Ovary (tissue), 9 donors: Measurements from ENCODE around the gene DUSP22. TPM values are rescaled to one million over a fixed set of nuclear protein-coding genes. Genes with fewer than 3 reads are reported as not detected.
"Not testable (repeated sequence)": the region's sequence is repeated elsewhere in the genome, so short reads cannot be mapped to it uniquely, and the experiment has no call there.

Experiments
- DNase-seq, 5 donors: peaks; one replicate each; pipeline ENCODE4 v3.0.0-alpha.2; 2019 to 2020
- H3K27ac ChIP-seq, 2 donors: fragments of 200-600 bp; one replicate each; pipeline versions ENCODE4 v1.5.1 to v1.8.0; 2019 to 2022
- H3K27me3 ChIP-seq: fragments of 200-600 bp; one replicate; pipeline ENCODE4 v1.8.0; 2022
- H3K36me3 ChIP-seq: fragments of 200-600 bp; sonication (generic); one replicate; pipeline ENCODE4 v1.5.1; 2019
- H3K4me1 ChIP-seq: one replicate; pipeline ENCODE4 v1.8.1; 2013; ENCODE audit warnings: mild to moderate bottlenecking, moderate library complexity; ENCODE audit not compliant: insufficient read depth
- H3K4me3 ChIP-seq: fragments of 200-600 bp; sonication (generic); one replicate; pipeline ENCODE4 v1.5.1; 2017
- H3K9me3 ChIP-seq, 2 donors: fragments of 200-600 bp in 1 of 2; sonication (generic) in 1 of 2; one replicate each; pipeline versions ENCODE4 v1.5.1 to v1.8.1; 2013 to 2019; ENCODE audit warnings: mild to moderate bottlenecking in 1 of 2, moderate library complexity in 1 of 2
- CTCF ChIP-seq, 3 donors: fragments of 450-650 bp in 2 of 3; fragments of 200-600 bp in 1 of 3; IDR thresholded peaks; one replicate each; pipeline versions ENCODE4 v1.5.1 to v1.8.0; 2016 to 2022; ENCODE audit warnings: antibody characterized with exemption in 3 of 3, mild to moderate bottlenecking in 1 of 3
- EP300 ChIP-seq: sonication (generic); formaldehyde crosslinking; IDR thresholded peaks from one replicate; pipeline ENCODE4 v1.6.1; 2017; ENCODE audit warnings: antibody characterized with exemption
- POLR2A ChIP-seq: fragments of 450-650 bp; IDR thresholded peaks from one replicate; pipeline ENCODE4 v1.6.1; 2017; ENCODE audit warnings: antibody characterized with exemption, mild to moderate bottlenecking, moderate library complexity
- WGBS, 3 donors: extraction: QIAGEN DNeasy Blood & Tissue Kit in 1 of 3; methylation state at CpG; one replicate each; pipeline versions ENCODE4 v1.1.5 to v1.1.7; 2013 to 2017; 5-methylcytosine and 5-hydroxymethylcytosine counted together
- intact Hi-C, 4 donors: fragments of 100-400 bp; cut with DNase I; formaldehyde crosslinking; loops; one replicate each; pipeline versions ENCODE4 v1.11.0 to v1.15.1; 2022 to 2023
- polyA plus RNA-seq, 2 donors: library from polyadenylated mRNA; stranded (reverse); fragments of 200-250 nt in 1 of 2; fragments of 350-450 nt in 1 of 2; fragmentation: Illumina TruSeq in 1 of 2; extraction: RNeasy Lipid Tissue Mini Kit (QIAGEN cat#74804) in 1 of 2; gene quantifications; one replicate each; pipeline ENCODE4 v1.2.3, GENCODE V29; 2013 to 2014
- total RNA-seq, 7 donors: library from RNA; depleted of rRNA in 2 of 7; stranded (reverse); fragments of >200 nt in 2 of 7; fragmentation: NEBNext Ultra II Directional in 3 of 7; extraction: Animal tissue kit (Norgen Biotek cat#: 25700) in 3 of 7; gene quantifications; one replicate each; pipeline versions ENCODE4 v1.1.0 to v1.2.4, GENCODE V29; 2016 to 2023
- donor health status: DM: no; HTN: no; CAD: no; lungs with moderate emphysema.
- donor health status: DM: no; HTN: no; CAD: no.
- donor health status: Bipolar disorder and iron deficiency.
- donor health status: DM: yes; HTN: yes; CAD: no.
- donor health status: DM: no; HTN: no; CAD: no.
- donor health status: DM: yes; HTN: yes; CAD: no.

Gene DUSP22
- total and polyA plus RNA-seq, 9 donors: 24.7 to 35.0 (median 29.3) TPM

- 61 to 78% (median 70%) methylated on average over 19 of the region's 19 CpGs for WGBS, 3 donors
- Histone ChIP-seq H3K27me3 (no peaks in the 10 kb centered on the region), H3K4me3 (no peak overlapping the region), H3K27ac (no peak overlapping the region), H3K9me3 (no peaks in the 10 kb centered on the region), H3K36me3 (no peaks in the 10 kb centered on the region), H3K4me1 (peaks cover 3% of the 10 kb centered on the region)
- TF ChIP-seq POLR2A (no peak), CTCF (IDR thresholded peaks at IDR 0.05) (no peak), EP300 (no peak)
- no peak for DNase-seq
- intact Hi-C loops: no loop called here
Measured at GRCh38 chr6:324116-324728, 31.9 kb downstream of the DUSP22 start.

- Histone ChIP-seq H3K4me1 (peaks cover 3% of the 10 kb centered on the region), H3K36me3 (no peaks in the 10 kb centered on the region), H3K27ac (no peak overlapping the region), H3K27me3 (no peaks in the 10 kb centered on the region), H3K4me3 (no peak overlapping the region), H3K9me3 (no peaks in the 10 kb centered on the region)
- TF ChIP-seq POLR2A (no peak), CTCF (IDR thresholded peaks at IDR 0.05) (no peak), EP300 (no peak)
- intact Hi-C loops: no loop called here
- WGBS, 3 donors: 76 to 86% (median 82%) methylated on average over 11 of the region's 11 CpGs
- no peak for DNase-seq
Measured at GRCh38 chr6:324729-325125, 32.4 kb downstream of the DUSP22 start.

GRCh38 chr6:325161-325860 lies 33.0 kb downstream of the DUSP22 start:
- H3K27me3 ChIP-seq, intact Hi-C loops, H3K27ac ChIP-seq, H3K4me1 ChIP-seq, DNase-seq, H3K4me3 ChIP-seq, H3K36me3 ChIP-seq, H3K9me3 ChIP-seq: not testable (repeated sequence)
- WGBS, 3 donors: 79 to 87% (median 83%) methylated on average over 16 of the region's 16 CpGs

GRCh38 chr6:326066-326465 lies 33.8 kb downstream of the DUSP22 start:
- 67 to 74% (median 74%) methylated on average over 9 of the region's 9 CpGs for WGBS, 3 donors
- H3K9me3 ChIP-seq, DNase-seq: not testable (repeated sequence)

GRCh38 chr6:326896-327537 lies 34.7 kb downstream of the DUSP22 start:
- TF ChIP-seq POLR2A: no peak
- no peak for TF ChIP-seq EP300
- TF ChIP-seq CTCF (IDR thresholded peaks at IDR 0.05): no peak
- H3K4me3 ChIP-seq: no peak overlapping the region
- no peak for DNase-seq
- H3K36me3 ChIP-seq: no peaks in the 10 kb centered on the region
- no peaks in the 10 kb centered on the region for H3K9me3 ChIP-seq
- no peak overlapping the region for H3K27ac ChIP-seq
- H3K27me3 ChIP-seq: no peaks in the 10 kb centered on the region
- intact Hi-C loops: no loop called here
- 83 to 86% (median 83%) methylated on average over 13 of the region's 13 CpGs for WGBS, 3 donors
- peaks cover 3% of the 10 kb centered on the region for H3K4me1 ChIP-seq

More at GRCh38 chr6:326066-326465, 33.8 kb downstream of the DUSP22 start:
- H3K4me3 ChIP-seq, H3K27ac ChIP-seq, H3K36me3 ChIP-seq, H3K4me1 ChIP-seq, H3K27me3 ChIP-seq, intact Hi-C loops: not testable (repeated sequence)
